ENCODE results near the gene FRMPD4. TPM values are rescaled to one million over a fixed set of nuclear protein-coding genes. Genes with fewer than 3 reads are reported as not detected.

Gene FRMPD4
- total RNA-seq, 1 experiment from 2014 or later = not detected

DNA sequence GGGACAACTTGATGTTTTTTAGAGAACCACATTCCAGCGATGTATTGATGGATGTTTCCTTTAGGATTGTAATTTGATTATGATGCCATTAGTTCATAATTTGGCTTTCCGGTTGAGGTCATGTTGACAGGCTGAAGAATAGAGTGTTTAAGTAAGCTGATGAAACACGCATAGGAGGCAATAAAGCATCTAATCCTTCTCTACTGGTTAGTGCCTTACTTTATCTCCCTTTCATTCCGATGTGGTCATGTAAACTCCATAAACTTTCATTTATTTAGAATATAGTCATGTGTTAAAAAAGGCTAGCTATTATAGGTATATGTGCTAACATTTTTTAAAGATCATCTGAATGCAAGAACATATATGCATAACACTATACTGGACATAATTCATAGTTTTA, 15.0 kb downstream of the FRMPD4 start:
- H3K27ac ChIP-seq = no peak overlapping the region
- TF ChIP-seq, protein P1, sequence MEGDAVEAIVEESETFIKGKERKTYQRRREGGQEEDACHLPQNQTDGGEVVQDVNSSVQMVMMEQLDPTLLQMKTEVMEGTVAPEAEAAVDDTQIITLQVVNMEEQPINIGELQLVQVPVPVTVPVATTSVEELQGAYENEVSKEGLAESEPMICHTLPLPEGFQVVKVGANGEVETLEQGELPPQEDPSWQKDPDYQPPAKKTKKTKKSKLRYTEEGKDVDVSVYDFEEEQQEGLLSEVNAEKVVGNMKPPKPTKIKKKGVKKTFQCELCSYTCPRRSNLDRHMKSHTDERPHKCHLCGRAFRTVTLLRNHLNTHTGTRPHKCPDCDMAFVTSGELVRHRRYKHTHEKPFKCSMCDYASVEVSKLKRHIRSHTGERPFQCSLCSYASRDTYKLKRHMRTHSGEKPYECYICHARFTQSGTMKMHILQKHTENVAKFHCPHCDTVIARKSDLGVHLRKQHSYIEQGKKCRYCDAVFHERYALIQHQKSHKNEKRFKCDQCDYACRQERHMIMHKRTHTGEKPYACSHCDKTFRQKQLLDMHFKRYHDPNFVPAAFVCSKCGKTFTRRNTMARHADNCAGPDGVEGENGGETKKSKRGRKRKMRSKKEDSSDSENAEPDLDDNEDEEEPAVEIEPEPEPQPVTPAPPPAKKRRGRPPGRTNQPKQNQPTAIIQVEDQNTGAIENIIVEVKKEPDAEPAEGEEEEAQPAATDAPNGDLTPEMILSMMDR (conservative IDR thresholded peaks at IDR 0.05) = no peak
- no peak overlapping the region for H3K4me3 ChIP-seq
- no peaks in the 10 kb centered on the region for H3K9me2 ChIP-seq (ENCODE audit: insufficient read depth)
- ChIA-PET CTCF (no interaction called here), POLR2A (ENCODE audit: unreplicated experiment) (no interaction called here)
- no TSS peak for BruUV-seq (replicated peaks)
- no peak overlapping the region for H2AFZ ChIP-seq
- H3K79me2 ChIP-seq (ENCODE audit: low read depth) = no peaks in the 10 kb centered on the region
- no peaks in the 10 kb centered on the region for H3K27me3 ChIP-seq (ENCODE audit: insufficient read depth, low read depth)
- no peaks in the 10 kb centered on the region for H3K36me3 ChIP-seq (ENCODE audit: low read depth)
- no peak for DNase-seq
- no peak overlapping the region for H3K4me2 ChIP-seq
- no peaks in the 10 kb centered on the region for H3K4me1 ChIP-seq (replicated peaks; ENCODE audit: insufficient read depth)
- no peaks in the 10 kb centered on the region for H3F3A ChIP-seq (ENCODE audit: insufficient read depth, low read depth)
- intact Hi-C loops (cut with micrococcal nuclease; ENCODE audit: unreplicated experiment) = no loop called here
- no peaks in the 10 kb centered on the region for H4K20me1 ChIP-seq (ENCODE audit: insufficient read depth)
- no peaks in the 10 kb centered on the region for H3K9me3 ChIP-seq (ENCODE audit: insufficient read depth, low read depth)

DNA sequence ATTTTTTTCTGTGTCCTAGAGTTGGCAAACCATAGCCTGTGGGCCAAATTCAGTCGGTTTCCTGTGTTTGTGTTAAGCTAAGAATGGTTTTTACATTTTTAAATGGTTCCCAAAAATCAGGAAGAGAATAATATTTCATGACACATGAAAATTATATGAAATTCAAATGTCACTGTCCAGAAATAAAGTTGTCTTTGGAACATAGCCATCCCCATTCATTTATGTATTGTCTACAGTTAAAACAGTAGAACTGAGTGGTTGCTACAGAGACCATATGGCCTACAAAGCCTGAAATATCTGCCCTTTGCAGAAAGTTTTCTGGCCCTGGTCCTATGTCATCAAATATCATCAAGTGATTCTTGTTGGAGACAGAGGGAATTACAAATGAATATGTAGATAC, 15.5 kb downstream of the FRMPD4 start:
- Histone ChIP-seq H3K9me2 (ENCODE audit: insufficient read depth) (no peaks in the 10 kb centered on the region), H3K27me3 (ENCODE audit: insufficient read depth, low read depth) (no peaks in the 10 kb centered on the region), H3K27ac (no peak overlapping the region), H3K4me2 (no peak overlapping the region), H3K9me3 (ENCODE audit: insufficient read depth, low read depth) (no peaks in the 10 kb centered on the region), H3F3A (ENCODE audit: insufficient read depth, low read depth) (no peaks in the 10 kb centered on the region), H3K4me3 (no peak overlapping the region), H3K36me3 (ENCODE audit: low read depth) (no peaks in the 10 kb centered on the region), H3K79me2 (ENCODE audit: low read depth) (no peaks in the 10 kb centered on the region), H4K20me1 (ENCODE audit: insufficient read depth) (no peaks in the 10 kb centered on the region), H2AFZ (no peak overlapping the region), H3K4me1 (replicated peaks; ENCODE audit: insufficient read depth) (no peaks in the 10 kb centered on the region)
- no peak for DNase-seq
- BruUV-seq (replicated peaks) = no TSS peak
- POLR2A ChIA-PET (ENCODE audit: unreplicated experiment) = no interaction called here
- CTCF ChIA-PET = no interaction called here
- no peak for TF ChIP-seq EZH2 (IDR thresholded peaks at IDR 0.05; ENCODE audit: low read depth)
- TF ChIP-seq, protein P1 (conservative IDR thresholded peaks at IDR 0.05) = no peak
- intact Hi-C loops (cut with micrococcal nuclease; ENCODE audit: unreplicated experiment) = no loop called here

DNA sequence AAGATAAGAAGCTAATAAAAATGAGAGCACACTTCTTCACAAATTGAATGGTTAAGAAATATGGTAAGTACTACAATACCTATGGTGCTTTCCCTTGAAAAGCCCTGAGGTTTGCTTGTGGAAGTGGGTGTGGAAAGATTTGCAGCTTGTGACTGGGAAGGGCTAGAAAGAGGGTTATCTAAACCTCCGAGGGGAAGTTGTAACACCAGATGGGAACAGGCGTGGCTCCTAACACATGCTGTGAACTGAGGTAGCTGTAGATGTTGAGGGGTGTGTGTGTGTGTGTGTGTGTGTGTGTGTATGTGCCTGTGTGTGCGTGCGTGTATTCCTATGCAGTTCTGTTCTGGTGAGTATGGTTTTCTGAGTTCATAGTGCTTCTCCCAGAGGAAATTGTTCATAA, 21.5 kb downstream of the FRMPD4 start:
- Histone ChIP-seq H3K27ac (no peak overlapping the region), H3K9me3 (ENCODE audit: insufficient read depth, low read depth) (no peaks in the 10 kb centered on the region), H3K4me1 (replicated peaks; ENCODE audit: insufficient read depth) (no peaks in the 10 kb centered on the region), H3K9me2 (ENCODE audit: insufficient read depth) (no peaks in the 10 kb centered on the region), H2AFZ (no peak overlapping the region), H3K79me2 (ENCODE audit: low read depth) (no peaks in the 10 kb centered on the region), H3K36me3 (ENCODE audit: low read depth) (no peaks in the 10 kb centered on the region), H3K4me2 (no peak overlapping the region), H3K27me3 (ENCODE audit: insufficient read depth, low read depth) (no peaks in the 10 kb centered on the region), H4K20me1 (ENCODE audit: insufficient read depth) (no peaks in the 10 kb centered on the region), H3K4me3 (no peak overlapping the region), H3F3A (ENCODE audit: insufficient read depth, low read depth) (no peaks in the 10 kb centered on the region)
- POLR2A ChIA-PET (ENCODE audit: unreplicated experiment) = no interaction called here
- no peak for DNase-seq
- no TSS peak for BruUV-seq (replicated peaks)
- TF ChIP-seq, protein P1 (conservative IDR thresholded peaks at IDR 0.05) = no peak
- no peak for TF ChIP-seq EZH2 (IDR thresholded peaks at IDR 0.05; ENCODE audit: low read depth)
- CTCF ChIA-PET = no interaction called here
- intact Hi-C loops (cut with micrococcal nuclease; ENCODE audit: unreplicated experiment) = no loop called here

Data from PC-9 (cell line).